ENCODE data around the gene TMIE. TPM values are rescaled to one million over a fixed set of nuclear protein-coding genes. Genes with fewer than 3 reads are reported as not detected.

TMIE gene
- total RNA-seq: 1 to 10 TPM in 2 of 4 donors, under 1 TPM in 1, not detected in 1; 0.81 to 1.8 (median 1.8) TPM
- polyA plus RNA-seq: under 1 TPM in 1 of 3 donors, not detected in 2; 0.63 TPM

GRCh38 chr3:46701181-46701939, at the start of gene TMIE:
TMIE (plus strand) TSS chr3:46701392; CDS start chr3:46701488, 96 bp downstream.
- Histone ChIP-seq H3K27me3 (peaks cover 0 to 18% (median 14%) of the 10 kb centered on the region in 3 donors), H3K4me1 (peaks cover 0 to 33% (median 26%) of the 10 kb centered on the region in 4 donors), H3K4me3 (peak within 1 kb of the TSS in 3 of 4 donors; percentile 23 to 51 (median 49)), H3K9me3 (no peaks in the 10 kb centered on the region), H3K27ac (peak within 1 kb of the TSS in 1 of 4 donors; percentile 14), H3K36me3 (no peaks in the 10 kb centered on the region)
- intact Hi-C loops (cut with DNase I): no loop called here
- WGBS, 2 donors: 4 to 10% methylated on average over 51 of the region's 51 CpGs
- TF ChIP-seq POLR2A (IDR thresholded peaks at IDR 0.05) (no peak), POLR2AphosphoS5 (IDR thresholded peaks at IDR 0.05) (no peak), CTCF (IDR thresholded peaks at IDR 0.05) (no peak)
- DNase-seq: no peak

- no peak for DNase-seq
- Histone ChIP-seq H3K27ac (no peak overlapping the region), H3K4me1 (no peaks in the 10 kb centered on the region), H3K36me3 (no peaks in the 10 kb centered on the region), H3K4me3 (no peak overlapping the region), H3K27me3 (peaks cover 0 to 4% (median 0%) of the 10 kb centered on the region in 3 donors), H3K9me3 (no peaks in the 10 kb centered on the region)
- intact Hi-C loops (cut with DNase I): no loop called here
- TF ChIP-seq POLR2A (IDR thresholded peaks at IDR 0.05) (no peak), POLR2AphosphoS5 (IDR thresholded peaks at IDR 0.05) (no peak), EP300 (IDR thresholded peaks at IDR 0.05) (no peak), CTCF (IDR thresholded peaks at IDR 0.05) (no peak)
- WGBS, 2 donors: 84 to 87% methylated on average over 6 of the region's 6 CpGs
These were observed 45.9 kb upstream of the TMIE start for GRCh38 chr3:46655271-46655670.

- Histone ChIP-seq H3K27me3 (peaks cover 0 to 4% (median 0%) of the 10 kb centered on the region in 3 donors), H3K36me3 (no peaks in the 10 kb centered on the region), H3K4me1 (no peaks in the 10 kb centered on the region), H3K4me3 (no peak overlapping the region), H3K9me3 (no peaks in the 10 kb centered on the region), H3K27ac (no peak overlapping the region)
- no peak for DNase-seq
- no peak for TF ChIP-seq POLR2AphosphoS5 (IDR thresholded peaks at IDR 0.05)
- WGBS, 2 donors: 65 to 82% methylated on average over 9 of the region's 9 CpGs
- intact Hi-C loops (cut with DNase I): no loop called here
These were observed 44.2 kb upstream of the TMIE start for GRCh38 chr3:46656778-46657556.

GRCh38 chr3:46659285-46659684, 41.9 kb upstream of the TMIE start:
- WGBS, 2 donors: 90 to 91% methylated on average over 8 of the region's 8 CpGs
- H3K4me3 ChIP-seq: no peak overlapping the region
- H3K36me3 ChIP-seq: no peaks in the 10 kb centered on the region
- TF ChIP-seq POLR2AphosphoS5 (IDR thresholded peaks at IDR 0.05) (no peak), EP300 (IDR thresholded peaks at IDR 0.05) (no peak), CTCF (IDR thresholded peaks at IDR 0.05) (no peak), POLR2A (IDR thresholded peaks at IDR 0.05) (no peak)
- intact Hi-C loops (cut with DNase I): no loop called here
- H3K4me1 ChIP-seq: peaks cover 0 to 13% (median 3%) of the 10 kb centered on the region in 4 donors
- DNase-seq: peak; percentile 40
- H3K9me3 ChIP-seq: no peaks in the 10 kb centered on the region
- no peak overlapping the region for H3K27ac ChIP-seq
- H3K27me3 ChIP-seq: peaks cover 0 to 4% (median 0%) of the 10 kb centered on the region in 3 donors

- 83 to 84% methylated on average over 6 of the region's 6 CpGs for WGBS, 2 donors
- Histone ChIP-seq H3K4me3 (no peak overlapping the region), H3K36me3 (no peaks in the 10 kb centered on the region), H3K27me3 (peaks cover 0 to 4% (median 0%) of the 10 kb centered on the region in 3 donors), H3K27ac (no peak overlapping the region), H3K4me1 (peaks cover 0 to 13% (median 3%) of the 10 kb centered on the region in 4 donors), H3K9me3 (no peaks in the 10 kb centered on the region)
- no peak for TF ChIP-seq CTCF (IDR thresholded peaks at IDR 0.05)
- TF ChIP-seq POLR2A (IDR thresholded peaks at IDR 0.05): no peak
- no peak for TF ChIP-seq EP300 (IDR thresholded peaks at IDR 0.05)
- no peak for TF ChIP-seq POLR2AphosphoS5 (IDR thresholded peaks at IDR 0.05)
- intact Hi-C loops (cut with DNase I): no loop called here
- no peak for DNase-seq
These were observed 41.2 kb upstream of the TMIE start for GRCh38 chr3:46660003-46660402.
